HepG2 (cell line): ENCODE measurements around the gene PCDHA7. TPM values are rescaled to one million over a fixed set of nuclear protein-coding genes. Genes with fewer than 3 reads are reported as not detected.
"Not testable (repeated sequence)": the region's sequence is repeated elsewhere in the genome, so short reads cannot be mapped to it uniquely, and the experiment has no call there.

ENCODE experiments used
- ATAC-seq: fragments of 200-7000 bp; cut with Tn5 transposase; 3 replicates; pipeline ENCODE4 v1.9.1; 2020; ENCODE audit warnings: mild to moderate bottlenecking, moderate library complexity
- BruUV-seq: library from RNA; stranded (reverse); fragments of 400-500 nt; replicated peaks from 2 replicates; lab custom pipeline; 2021; lab: Mats Ljungman, UMichigan
- CTCF ChIA-PET: fragments of 300-600 bp; formaldehyde crosslinking; extraction: SDS; loops from one replicate; lab custom pipeline; 2021; ENCODE audit warnings: low total read pairs, inconsistent platforms, low intra/inter-chr PET ratio; lab: Yijun Ruan, JAX
- POLR2A ChIA-PET: fragments of 350-600 bp; sonication (Branson Sonifier 250); formaldehyde crosslinking; loops from one replicate; lab custom pipeline; 2020; ENCODE audit warnings: antibody characterized with exemption, inconsistent platforms; lab: Yijun Ruan, JAX
- DNase-seq: peaks from one replicate; pipeline ENCODE4 v3.0.0-alpha.2; 2015; ENCODE audit warnings: low spot score
- FAIRE-seq: peaks from 3 replicates; lab custom pipeline; 2011; peaks lifted over from hg19 to GRCh38; lab: Jason Lieb, UNC
- H2AFZ ChIP-seq: one replicate; pipeline ENCODE4 v1.6.1; 2011; ENCODE audit warnings: low read length, inconsistent platforms
- H3K27ac ChIP-seq: fragments of 300-600 bp; 3 replicates; pipeline ENCODE4 v1.8.0; 2011; ENCODE audit warnings: mixed run types, mild to moderate bottlenecking, mixed read lengths, low read length, inconsistent platforms; ENCODE audit not compliant: insufficient read depth; ENCODE audit errors: extremely low read length
- H3K27me3 ChIP-seq, 2 experiments: fragments of 200-600 bp in 1 of 2; 2 replicates in 1 of 2; 3 replicates in 1 of 2; pipeline versions ENCODE4 v1.6.0 to v1.8.0; 2011; ENCODE audit warnings: low read length in 2 of 2, mild to moderate bottlenecking in 2 of 2, moderate library complexity in 2 of 2, inconsistent platforms in 1 of 2; ENCODE audit not compliant: insufficient read depth in 2 of 2, control insufficient read depth in 1 of 2
- H3K36me3 ChIP-seq, 2 experiments: fragments of 200-600 bp in 1 of 2; replicated peaks in 1 of 2; 2 replicates in 1 of 2; 3 replicates in 1 of 2; pipeline versions ENCODE4 v1.5.1 to v1.8.0; 2011; ENCODE audit warnings: low read length in 2 of 2, inconsistent platforms in 1 of 2; ENCODE audit not compliant: insufficient read depth in 2 of 2, control insufficient read depth in 1 of 2
- H3K4me1 ChIP-seq: 2 replicates; pipeline ENCODE4 v1.5.1; 2012; ENCODE audit warnings: low read length, inconsistent platforms; ENCODE audit not compliant: insufficient read depth
- H3K4me2 ChIP-seq: 2 replicates; pipeline ENCODE4 v1.6.0; 2011; ENCODE audit warnings: low read depth, low read length, inconsistent platforms
- H3K4me3 ChIP-seq, 3 experiments: fragments of 200-600 bp in 1 of 3; sonication (generic), shearing (Covaris generic) in 1 of 3; replicated peaks in 1 of 3; 2 replicates each; pipeline ENCODE4 v1.5.1; 2011 to 2016; ENCODE audit warnings: low read length in 3 of 3, inconsistent platforms in 2 of 3, low read depth in 2 of 3, mild to moderate bottlenecking in 2 of 3, control low read depth in 1 of 3, mixed read lengths in 1 of 3; ENCODE audit not compliant: insufficient read depth in 1 of 3
- H3K79me2 ChIP-seq: one replicate; pipeline ENCODE4 v1.6.1; 2011; ENCODE audit warnings: low read length, inconsistent platforms; ENCODE audit not compliant: insufficient read depth
- H3K9ac ChIP-seq: 2 replicates; pipeline ENCODE4 v1.6.0; 2011; ENCODE audit warnings: mild to moderate bottlenecking, low read depth, low read length, inconsistent platforms; ENCODE audit not compliant: insufficient read depth
- H3K9me3 ChIP-seq: 2 replicates; pipeline ENCODE4 v1.5.1; 2012; ENCODE audit warnings: mild to moderate bottlenecking, low read length
- H4K20me1 ChIP-seq: 2 replicates; pipeline ENCODE4 v1.6.0; 2011; ENCODE audit warnings: inconsistent platforms, mild to moderate bottlenecking, low read length, moderate library complexity; ENCODE audit not compliant: insufficient read depth
- BRCA1 ChIP-seq: sonication (generic); formaldehyde crosslinking; IDR thresholded peaks from 2 replicates; pipeline ENCODE4 v1.4.0; 2020; ENCODE audit warnings: missing genetic modification reagents
- ELF4 ChIP-seq: sonication (generic); formaldehyde crosslinking; IDR thresholded peaks from 2 replicates; pipeline ENCODE4 v1.5.0; 2020; ENCODE audit warnings: missing genetic modification reagents, mild to moderate bottlenecking, moderate library complexity, borderline replicate concordance
- FOXK2 ChIP-seq: fragments of 450-650 bp; IDR thresholded peaks from 2 replicates; pipeline ENCODE4 v1.6.1; 2016
- FOXM1 ChIP-seq: sonication (generic); formaldehyde crosslinking; IDR thresholded peaks from 2 replicates; pipeline ENCODE4 v1.5.0; 2020; ENCODE audit warnings: missing genetic modification reagents
- KAT7 ChIP-seq: IDR thresholded peaks from 2 replicates; pipeline ENCODE4 v1.6.1; 2018; ENCODE audit warnings: borderline replicate concordance, missing compliant biosample characterization
- RBAK ChIP-seq: sonication (generic); formaldehyde crosslinking; IDR thresholded peaks from 2 replicates; pipeline ENCODE4 v1.5.1; 2020; ENCODE audit warnings: mild to moderate bottlenecking, missing genetic modification reagents
- TBX3 ChIP-seq: fragments of 450-650 bp; IDR thresholded peaks from 2 replicates; pipeline ENCODE4 v1.6.1; 2017; ENCODE audit warnings: antibody characterized with exemption, mild to moderate bottlenecking, inconsistent platforms, borderline replicate concordance
- ZKSCAN1 ChIP-seq: fragments of 150-350 bp; IDR thresholded peaks from 2 replicates; pipeline ENCODE4 v1.6.1; 2014; ENCODE audit warnings: low read length
- ZNF552 ChIP-seq: sonication (generic); formaldehyde crosslinking; IDR thresholded peaks from 2 replicates; pipeline ENCODE4 v1.9.0; 2022; ENCODE audit warnings: missing genetic modification reagents, mild to moderate bottlenecking, borderline replicate concordance
- WGBS: methylation state at CpG from one replicate; pipeline ENCODE4 v1.1.6; 2017; ENCODE audit warnings: low lambda C conversion rate; 5-methylcytosine and 5-hydroxymethylcytosine counted together
- in situ Hi-C: cut with HindIII; loops from 2 replicates; pipeline ENCODE4 v1.10.0; 2017; ENCODE audit warnings: low pct_unique_long_range_greater_than_20kb; ENCODE audit not compliant: extremely low pct_ligation_motif_present
- intact Hi-C: fragments of 100-400 bp; cut with micrococcal nuclease; formaldehyde crosslinking; loops from one replicate; pipeline ENCODE4 v1.10.0; 2022; ENCODE audit not compliant: unreplicated experiment
- polyA plus RNA-seq, 8 experiments: library from polyadenylated mRNA; depleted of rRNA in 3 of 8; stranded (reverse) in 7 of 8; unstranded in 1 of 8; fragments of >200 nt; fragmentation: Illumina TruSeq in 4 of 8; extraction: Trizol in 4 of 8; gene quantifications; 2 replicates each; pipeline versions ENCODE4 v1.2.1 to v1.2.3, GENCODE V29; 2011 to 2016; ENCODE audit warnings: low read depth in 4 of 8, missing spikeins in 1 of 8, mixed read lengths in 1 of 8; ENCODE audit not compliant: insufficient read depth in 1 of 8
- total RNA-seq, 5 experiments: library from RNA; depleted of rRNA; stranded (reverse); fragments of >200 nt; fragmentation: Illumina TruSeq; extraction: Trizol; gene quantifications; 2 replicates each; pipeline ENCODE4 v1.2.3, GENCODE V29; 2016; ENCODE audit warnings: low read depth in 1 of 5
- TF ChIP-seq, protein P1 (sequence below): sonication (generic); formaldehyde crosslinking; IDR thresholded peaks from 2 replicates; pipeline ENCODE4 v1.8.1; 2022; ENCODE audit warnings: low read depth, mild to moderate bottlenecking, missing genetic modification reagents
- TF ChIP-seq, protein P2 (sequence below): sonication (generic); formaldehyde crosslinking; IDR thresholded peaks from 2 replicates; pipeline ENCODE4 v1.8.1; 2023; ENCODE audit warnings: missing genetic modification reagents, mild to moderate bottlenecking, borderline replicate concordance
- TF ChIP-seq, protein P3 (sequence below): sonication (generic); formaldehyde crosslinking; IDR thresholded peaks from 2 replicates; pipeline ENCODE4 v1.4.0; 2020; ENCODE audit warnings: missing genetic modification reagents
- TF ChIP-seq, protein P4 (sequence below): sonication (generic); IDR thresholded peaks from 2 replicates; pipeline ENCODE4 v1.6.1; 2016; ENCODE audit warnings: low read depth, borderline replicate concordance

Gene PCDHA7
- total and polyA plus RNA-seq, 2 of the 13 experiments (the other 11 are each of a cell fraction or from before 2014, with no cell fraction given) = 0.49 to 0.53 TPM

DNA sequence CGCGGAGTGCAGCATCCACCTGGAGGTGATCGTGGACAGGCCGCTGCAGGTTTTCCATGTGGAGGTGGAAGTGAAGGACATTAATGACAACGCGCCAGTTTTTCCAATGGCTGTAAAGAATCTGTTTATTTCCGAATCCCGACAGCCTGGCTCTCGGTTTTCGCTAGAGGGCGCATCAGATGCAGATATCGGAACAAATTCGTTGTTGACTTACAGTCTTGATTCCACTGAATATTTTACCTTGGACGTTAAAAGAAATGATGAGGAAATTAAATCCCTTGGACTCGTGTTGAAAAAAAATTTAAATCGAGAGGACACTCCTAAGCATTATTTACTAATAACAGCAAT lies 32.6 kb upstream of the PCDHA7 start (continued):
- TF ChIP-seq ELF4 (CRISPR knock-in tag) = no peak

DNA sequence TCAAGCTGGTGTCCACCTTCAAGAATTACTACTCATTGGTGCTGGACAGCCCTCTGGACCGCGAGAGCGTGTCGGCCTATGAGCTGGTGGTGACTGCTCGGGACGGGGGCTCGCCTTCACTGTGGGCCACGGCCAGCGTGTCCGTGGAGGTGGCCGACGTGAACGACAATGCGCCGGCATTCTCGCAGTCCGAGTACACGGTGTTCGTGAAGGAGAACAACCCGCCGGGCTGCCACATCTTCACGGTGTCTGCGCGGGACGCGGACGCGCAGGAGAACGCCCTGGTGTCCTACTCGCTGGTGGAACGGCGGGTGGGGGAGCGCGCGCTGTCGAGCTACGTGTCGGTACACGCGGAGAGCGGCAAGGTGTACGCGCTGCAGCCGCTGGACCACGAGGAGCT lies 31.7 kb upstream of the PCDHA7 start:
- FAIRE-seq, in situ Hi-C loops, CTCF ChIA-PET, DNase-seq, H3K4me2 ChIP-seq, H3K4me1 ChIP-seq, H3K27ac ChIP-seq, H3K27me3 ChIP-seq, BruUV-seq, H4K20me1 ChIP-seq, POLR2A ChIA-PET, H3K9ac ChIP-seq, H3K79me2 ChIP-seq, H3K4me3 ChIP-seq, ATAC-seq, intact Hi-C loops, H2AFZ ChIP-seq, H3K36me3 ChIP-seq: not testable (repeated sequence)
- 83% methylated on average over 45 of the region's 45 CpGs for WGBS
- H3K9me3 ChIP-seq = peaks cover 21% of the 10 kb centered on the region

DNA sequence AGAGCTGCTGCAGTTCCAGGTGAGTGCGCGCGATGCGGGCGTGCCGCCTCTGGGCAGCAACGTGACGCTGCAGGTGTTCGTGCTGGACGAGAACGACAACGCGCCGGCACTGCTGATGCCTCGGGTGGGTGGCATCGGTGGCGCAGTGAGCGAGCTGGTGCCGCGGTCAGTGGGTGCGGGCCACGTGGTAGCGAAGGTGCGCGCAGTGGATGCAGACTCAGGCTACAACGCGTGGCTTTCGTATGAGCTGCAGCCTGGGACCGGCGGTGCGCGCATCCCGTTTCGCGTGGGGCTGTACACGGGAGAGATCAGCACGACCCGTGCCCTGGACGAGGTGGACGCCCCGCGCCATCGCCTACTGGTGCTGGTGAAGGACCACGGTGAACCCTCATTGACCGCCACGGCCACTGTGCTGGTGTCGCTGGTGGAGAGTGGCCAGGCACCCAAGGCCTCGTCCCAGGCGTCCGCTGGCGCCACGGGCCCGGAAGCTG lies 31.2 kb upstream of the PCDHA7 start:
- FAIRE-seq (no peak), ATAC-seq (no peak), DNase-seq (no peak)
- Histone ChIP-seq H4K20me1 (no peaks in the 10 kb centered on the region), H3K4me3 (no peak overlapping the region), H3K9ac (no peak overlapping the region), H3K27me3 (no peaks in the 10 kb centered on the region; a peak in 1 of 5 replicates), H3K27ac (no peak overlapping the region), H3K79me2 (no peaks in the 10 kb centered on the region), H3K36me3 (no peaks in the 10 kb centered on the region), H3K4me1 (no peaks in the 10 kb centered on the region), H2AFZ (no peak overlapping the region), H3K9me3 (peaks cover 25% of the 10 kb centered on the region), H3K4me2 (no peak overlapping the region)
- WGBS = 91% methylated on average over 42 of the region's 53 CpGs
- ChIA-PET CTCF (no interaction called here), POLR2A (no interaction called here)
- intact Hi-C loops (no loop called here), in situ Hi-C loops (no loop called here)
- no TSS peak for BruUV-seq
- no peak for TF ChIP-seq FOXM1
- no peak for TF ChIP-seq ZNF552
- TF ChIP-seq, protein P1, sequence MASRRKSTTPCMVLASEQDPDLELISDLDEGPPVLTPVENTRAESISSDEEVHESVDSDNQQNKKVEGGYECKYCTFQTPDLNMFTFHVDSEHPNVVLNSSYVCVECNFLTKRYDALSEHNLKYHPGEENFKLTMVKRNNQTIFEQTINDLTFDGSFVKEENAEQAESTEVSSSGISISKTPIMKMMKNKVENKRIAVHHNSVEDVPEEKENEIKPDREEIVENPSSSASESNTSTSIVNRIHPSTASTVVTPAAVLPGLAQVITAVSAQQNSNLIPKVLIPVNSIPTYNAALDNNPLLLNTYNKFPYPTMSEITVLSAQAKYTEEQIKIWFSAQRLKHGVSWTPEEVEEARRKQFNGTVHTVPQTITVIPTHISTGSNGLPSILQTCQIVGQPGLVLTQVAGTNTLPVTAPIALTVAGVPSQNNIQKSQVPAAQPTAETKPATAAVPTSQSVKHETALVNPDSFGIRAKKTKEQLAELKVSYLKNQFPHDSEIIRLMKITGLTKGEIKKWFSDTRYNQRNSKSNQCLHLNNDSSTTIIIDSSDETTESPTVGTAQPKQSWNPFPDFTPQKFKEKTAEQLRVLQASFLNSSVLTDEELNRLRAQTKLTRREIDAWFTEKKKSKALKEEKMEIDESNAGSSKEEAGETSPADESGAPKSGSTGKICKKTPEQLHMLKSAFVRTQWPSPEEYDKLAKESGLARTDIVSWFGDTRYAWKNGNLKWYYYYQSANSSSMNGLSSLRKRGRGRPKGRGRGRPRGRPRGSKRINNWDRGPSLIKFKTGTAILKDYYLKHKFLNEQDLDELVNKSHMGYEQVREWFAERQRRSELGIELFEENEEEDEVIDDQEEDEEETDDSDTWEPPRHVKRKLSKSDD = no peak
- no peak for TF ChIP-seq ZKSCAN1
- TF ChIP-seq KAT7 (CRISPR knock-in tag) = no peak
- TF ChIP-seq, protein P2, sequence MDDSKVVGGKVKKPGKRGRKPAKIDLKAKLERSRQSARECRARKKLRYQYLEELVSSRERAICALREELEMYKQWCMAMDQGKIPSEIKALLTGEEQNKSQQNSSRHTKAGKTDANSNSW = no peak
- no peak for TF ChIP-seq RBAK (CRISPR knock-in tag)
- TF ChIP-seq TBX3 = no peak
- TF ChIP-seq, protein P3, sequence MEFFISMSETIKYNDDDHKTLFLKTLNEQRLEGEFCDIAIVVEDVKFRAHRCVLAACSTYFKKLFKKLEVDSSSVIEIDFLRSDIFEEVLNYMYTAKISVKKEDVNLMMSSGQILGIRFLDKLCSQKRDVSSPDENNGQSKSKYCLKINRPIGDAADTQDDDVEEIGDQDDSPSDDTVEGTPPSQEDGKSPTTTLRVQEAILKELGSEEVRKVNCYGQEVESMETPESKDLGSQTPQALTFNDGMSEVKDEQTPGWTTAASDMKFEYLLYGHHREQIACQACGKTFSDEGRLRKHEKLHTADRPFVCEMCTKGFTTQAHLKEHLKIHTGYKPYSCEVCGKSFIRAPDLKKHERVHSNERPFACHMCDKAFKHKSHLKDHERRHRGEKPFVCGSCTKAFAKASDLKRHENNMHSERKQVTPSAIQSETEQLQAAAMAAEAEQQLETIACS (CRISPR knock-in tag) = no peak
- no peak for TF ChIP-seq BRCA1 (CRISPR knock-in tag)
- TF ChIP-seq, protein P4, sequence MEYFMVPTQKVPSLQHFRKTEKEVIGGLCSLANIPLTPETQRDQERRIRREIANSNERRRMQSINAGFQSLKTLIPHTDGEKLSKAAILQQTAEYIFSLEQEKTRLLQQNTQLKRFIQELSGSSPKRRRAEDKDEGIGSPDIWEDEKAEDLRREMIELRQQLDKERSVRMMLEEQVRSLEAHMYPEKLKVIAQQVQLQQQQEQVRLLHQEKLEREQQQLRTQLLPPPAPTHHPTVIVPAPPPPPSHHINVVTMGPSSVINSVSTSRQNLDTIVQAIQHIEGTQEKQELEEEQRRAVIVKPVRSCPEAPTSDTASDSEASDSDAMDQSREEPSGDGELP = no peak
- no peak for TF ChIP-seq FOXK2
